ENCODE measurements around the gene SCFD2.

Gene SCFD2

DNA sequence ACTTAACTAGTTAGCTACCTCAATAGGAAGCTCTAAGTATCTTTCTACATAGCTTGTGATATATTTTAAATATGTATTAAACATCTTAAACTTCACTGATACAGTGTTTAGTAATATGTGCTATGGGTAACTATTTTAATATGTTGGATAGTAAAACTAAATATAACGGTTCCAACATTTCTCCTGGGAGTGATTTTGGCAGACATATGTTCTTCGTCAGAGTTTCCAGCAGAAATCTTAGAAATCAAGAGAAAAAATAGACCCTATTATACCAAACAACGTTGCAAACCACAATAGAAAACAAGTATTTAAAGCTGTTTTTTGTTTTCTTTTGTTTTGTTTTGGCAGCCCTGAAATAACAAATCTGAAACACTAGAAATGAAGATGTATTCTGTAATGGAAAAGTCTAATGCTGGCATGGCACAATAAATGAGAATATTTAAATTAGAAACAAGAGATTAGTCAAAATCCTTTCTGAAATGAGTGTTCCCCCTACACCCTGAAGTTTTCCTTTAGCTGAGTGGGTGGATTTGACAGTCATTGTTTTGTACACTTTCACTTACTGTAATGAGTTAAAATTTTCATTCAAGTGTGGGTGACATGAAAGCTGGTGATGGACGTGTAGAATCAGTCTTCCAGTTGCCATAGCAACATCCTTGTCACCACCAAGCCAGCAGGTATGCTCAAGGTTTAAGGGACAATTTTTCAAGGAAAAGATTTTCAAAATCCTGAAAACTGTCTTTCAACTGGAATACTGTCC is 233.5 kb downstream of the SCFD2 start:
- no peak for FAIRE-seq

GRCh38 chr4:53131562-53131925 is 234.3 kb downstream of the SCFD2 start:
- FAIRE-seq = no peak

- FAIRE-seq = no peak
Measured at GRCh38 chr4:53130896-53131561, 234.8 kb downstream of the SCFD2 start.

DNA sequence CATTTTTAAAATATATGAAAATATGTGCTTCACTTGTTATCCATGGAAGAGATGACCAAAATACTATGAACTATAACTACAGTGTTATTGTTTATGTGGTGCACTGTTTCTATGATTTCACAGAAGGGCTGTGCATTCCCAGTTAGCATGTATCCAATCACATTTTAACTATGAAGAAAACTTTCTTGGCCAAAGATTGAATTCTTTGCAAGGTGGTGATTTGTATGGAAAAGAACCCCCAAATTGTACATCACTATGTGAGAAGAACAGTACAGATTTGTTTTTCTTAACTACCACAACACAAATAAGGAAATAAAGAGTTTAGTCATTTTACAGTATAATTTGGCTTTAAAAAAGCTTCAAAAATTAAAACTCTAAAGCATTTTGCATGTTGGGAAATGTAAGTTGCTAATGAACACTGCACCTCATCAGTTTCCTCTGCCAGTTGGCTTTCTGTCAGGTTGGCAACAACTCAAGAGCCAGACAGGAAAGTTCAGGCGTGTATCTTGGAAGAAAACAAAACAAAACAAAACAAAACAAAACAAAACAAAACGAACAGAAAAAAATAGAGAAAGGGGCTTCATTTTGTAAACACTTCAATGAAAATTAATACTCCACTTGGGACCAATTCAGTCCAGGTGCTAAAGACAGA is 237.0 kb downstream of the SCFD2 start:
- no peak for FAIRE-seq

DNA sequence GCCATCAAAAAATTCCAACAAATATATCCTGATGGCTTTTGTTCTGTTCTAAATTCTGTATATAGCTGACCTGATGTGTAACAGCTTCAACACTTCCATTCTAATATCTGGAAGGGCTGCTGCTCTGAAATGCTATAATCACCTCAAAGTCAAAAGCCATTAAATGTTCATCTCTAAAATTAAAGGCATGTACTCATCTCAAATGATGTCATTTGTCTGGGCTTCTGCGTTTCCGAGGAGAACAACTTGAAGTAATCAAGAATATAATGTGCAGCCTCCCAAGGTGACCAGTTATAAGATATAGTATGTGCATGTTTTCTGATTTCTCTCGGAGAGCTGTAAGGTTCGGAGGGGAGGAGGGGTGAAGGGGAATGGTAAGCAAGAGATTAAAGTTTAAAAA is 237.6 kb downstream of the SCFD2 start:
- no peak for FAIRE-seq

DNA sequence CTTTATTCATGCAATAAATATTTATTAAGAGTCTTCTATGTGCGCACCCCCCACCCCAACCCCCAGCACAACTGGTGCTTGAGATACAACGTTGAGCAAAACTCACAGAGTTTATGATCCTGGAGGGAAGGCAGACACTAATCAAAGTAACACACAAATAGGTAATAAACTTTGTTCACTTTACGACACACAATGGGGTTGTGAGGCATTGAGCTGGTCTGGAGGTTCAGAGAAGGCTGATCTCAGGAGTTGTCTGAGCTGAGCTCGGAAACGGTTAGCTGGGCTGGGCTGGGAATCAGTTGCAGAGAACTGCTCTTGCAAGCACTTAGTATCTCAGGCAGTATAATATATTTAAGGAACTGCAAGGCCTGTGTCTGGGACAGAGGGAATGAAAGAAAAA is 238.5 kb downstream of the SCFD2 start:
- no peak for FAIRE-seq

- FAIRE-seq = no peak
Measured at GRCh38 chr4:53126099-53126498, 239.8 kb downstream of the SCFD2 start.

GRCh38 chr4:53123819-53124218 is 242.0 kb downstream of the SCFD2 start:
- no peak for FAIRE-seq

DNA sequence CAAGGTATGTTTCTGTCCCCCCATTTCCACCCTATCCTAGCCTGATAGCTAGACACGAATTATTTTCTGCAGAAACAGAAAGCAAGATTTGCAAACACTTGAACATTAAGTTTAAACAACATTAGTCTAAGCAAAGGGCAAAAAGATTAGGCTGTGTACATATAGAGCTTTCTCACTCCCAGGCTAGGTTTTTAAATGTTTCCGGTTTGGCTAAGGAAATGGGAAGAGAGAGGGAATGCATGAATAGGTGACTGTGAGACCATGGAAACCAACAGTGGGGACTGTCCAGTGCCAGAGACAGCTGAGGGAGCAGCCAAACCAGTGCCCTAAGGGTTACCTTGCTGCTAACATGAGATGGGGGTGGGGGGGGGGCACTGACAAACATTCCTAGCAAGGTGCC is 242.7 kb downstream of the SCFD2 start:
- FAIRE-seq = no peak

DNA sequence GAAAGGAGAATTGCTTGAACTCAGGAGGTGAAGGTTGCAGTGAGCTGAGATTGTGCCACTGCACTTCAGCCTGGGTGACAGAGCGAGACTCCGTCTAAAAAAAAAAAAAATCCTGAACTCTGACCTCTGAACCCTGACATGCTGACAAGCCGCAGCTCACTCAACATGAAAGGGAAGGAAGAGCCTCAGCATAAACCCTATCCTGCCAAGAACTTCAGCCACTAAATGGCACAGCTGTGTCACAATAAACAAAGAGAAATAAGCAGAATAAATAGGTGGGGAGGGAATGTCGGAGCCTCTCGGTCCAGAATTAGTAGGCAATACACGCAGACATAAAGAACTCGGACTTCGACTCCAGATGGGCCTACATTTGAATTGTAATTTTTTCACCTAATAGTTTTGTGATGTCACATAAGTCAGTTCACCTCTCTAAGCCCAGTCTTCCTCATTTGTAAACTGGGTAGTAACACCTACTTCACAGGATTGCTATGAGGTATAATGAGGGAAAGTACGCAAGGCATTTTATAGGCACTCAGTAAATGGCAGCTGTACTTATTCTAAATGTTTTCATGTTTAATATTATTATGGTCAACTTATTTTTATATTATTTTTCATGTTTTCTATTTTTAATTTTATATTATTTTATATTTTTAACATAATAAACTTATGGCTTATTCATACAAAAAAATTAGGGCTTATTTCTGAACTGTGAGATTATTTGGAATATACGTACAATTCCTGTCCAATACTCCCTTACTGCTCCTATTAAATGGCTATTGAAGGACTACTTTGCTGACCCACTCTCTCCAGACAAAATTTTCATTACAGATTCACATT is 243.4 kb downstream of the SCFD2 start:
- FAIRE-seq = no peak

- FAIRE-seq = no peak
Measured at GRCh38 chr4:53121264-53121865, 244.5 kb downstream of the SCFD2 start.

DNA sequence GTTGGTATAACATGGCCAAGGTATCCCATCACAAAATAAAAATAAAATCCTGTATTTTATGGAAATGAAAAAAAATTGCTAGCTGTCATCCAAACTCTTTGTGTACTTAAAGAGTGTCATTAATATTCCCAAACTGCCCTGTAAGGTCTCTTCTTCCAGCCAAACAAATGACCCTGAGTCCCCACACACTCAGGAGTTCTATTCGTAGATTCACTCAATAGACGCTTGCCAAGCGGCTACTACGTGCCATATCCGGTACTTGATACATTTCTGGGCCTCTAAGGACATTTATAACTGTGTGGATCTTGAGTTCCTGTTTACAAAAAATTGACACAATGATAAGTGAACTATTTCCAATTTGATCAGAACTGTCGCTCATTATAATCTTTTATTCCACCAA is 245.1 kb downstream of the SCFD2 start:
- FAIRE-seq = no peak

GRCh38 chr4:53119680-53120079 is 246.2 kb downstream of the SCFD2 start:
- no peak for FAIRE-seq

GRCh38 chr4:53118676-53119075 is 247.2 kb downstream of the SCFD2 start:
- FAIRE-seq = no peak

DNA sequence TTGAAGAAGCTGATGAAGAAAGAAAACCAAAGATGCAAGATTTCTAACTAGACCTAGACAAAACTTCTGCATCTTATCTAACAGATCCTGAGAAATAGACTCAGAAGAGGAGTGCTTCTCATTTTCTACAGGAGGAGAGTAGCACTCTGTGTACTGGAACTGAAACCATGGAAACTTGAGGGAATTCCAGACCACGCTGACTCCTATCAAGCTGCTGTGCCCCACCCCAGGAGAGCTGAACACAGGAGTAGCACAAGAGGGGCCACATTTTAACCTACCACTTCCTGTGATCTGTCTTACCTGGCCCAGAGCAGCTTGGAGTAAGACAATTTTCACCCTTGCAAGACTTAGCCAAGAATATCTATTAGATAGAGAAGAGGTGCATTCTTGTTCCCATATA is 248.9 kb downstream of the SCFD2 start:
- FAIRE-seq = no peak

GRCh38 chr4:53113431-53114225 is 252.2 kb downstream of the SCFD2 start:
- FAIRE-seq = no peak

DNA sequence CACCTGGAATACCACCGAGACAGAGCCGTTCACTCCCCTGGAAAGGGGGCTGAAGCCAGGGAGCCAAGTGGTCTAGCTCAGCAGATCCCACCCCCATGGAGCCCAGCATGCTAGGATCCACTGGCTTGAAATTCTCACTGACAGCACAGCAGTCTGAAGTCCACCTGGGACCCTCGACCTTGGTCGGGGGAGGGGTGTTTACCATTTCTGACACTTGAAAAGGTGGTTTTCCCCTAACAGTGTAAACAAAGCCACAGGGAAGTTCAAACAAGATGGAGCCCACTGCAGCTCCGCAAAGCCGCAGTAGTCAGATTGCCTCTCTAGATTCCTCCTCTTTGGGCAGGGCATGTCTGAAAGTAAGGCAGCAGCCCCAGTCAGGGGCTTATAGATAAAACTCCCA is 260.5 kb downstream of the SCFD2 start:
- FAIRE-seq = no peak

- FAIRE-seq = no peak
Measured at GRCh38 chr4:53103481-53103880, 262.4 kb downstream of the SCFD2 start.

GRCh38 chr4:53101191-53101581 is 264.7 kb downstream of the SCFD2 start:
- FAIRE-seq = no peak

GRCh38 chr4:53100501-53101190 is 265.2 kb downstream of the SCFD2 start:
- FAIRE-seq = no peak

DNA sequence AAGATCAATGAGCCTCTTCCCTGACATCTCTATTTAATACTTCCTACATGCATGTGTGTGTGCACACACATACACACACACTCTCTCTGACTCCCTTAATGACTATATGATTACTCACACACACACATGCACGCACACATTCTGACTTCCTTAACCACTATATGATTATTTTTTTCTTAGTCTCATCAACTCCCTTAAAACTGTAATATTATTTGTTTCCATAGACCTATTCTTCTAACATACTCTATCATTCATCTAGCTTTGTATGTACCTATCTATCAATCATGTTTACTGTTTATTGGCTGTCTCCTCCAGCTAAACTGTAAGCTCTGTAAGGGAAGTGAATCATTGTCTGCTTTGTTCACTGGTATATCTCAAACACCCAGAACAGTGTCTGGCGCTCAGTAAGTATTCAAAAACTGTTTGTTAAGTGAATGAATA is 267.2 kb downstream of the SCFD2 start:
- FAIRE-seq = no peak

All from islet of Langerhans (tissue), 1 donor.